PC-9 (cell line): ENCODE data around the gene ABCG5.

Experiments used
- CTCF ChIP-seq: fragments of 200-600 bp; sonication (generic); conservative IDR thresholded peaks from 2 replicates; pipeline ENCODE4 v1.6.1; 2017; ENCODE audit warnings: mixed run types, antibody characterized with exemption, mild to moderate bottlenecking, moderate library complexity
- EZH2 ChIP-seq: fragments of 200-600 bp; sonication (generic); IDR thresholded peaks from 2 replicates; pipeline ENCODE4 v1.8.0; 2017; ENCODE audit warnings: antibody characterized with exemption, low read depth

DNA sequence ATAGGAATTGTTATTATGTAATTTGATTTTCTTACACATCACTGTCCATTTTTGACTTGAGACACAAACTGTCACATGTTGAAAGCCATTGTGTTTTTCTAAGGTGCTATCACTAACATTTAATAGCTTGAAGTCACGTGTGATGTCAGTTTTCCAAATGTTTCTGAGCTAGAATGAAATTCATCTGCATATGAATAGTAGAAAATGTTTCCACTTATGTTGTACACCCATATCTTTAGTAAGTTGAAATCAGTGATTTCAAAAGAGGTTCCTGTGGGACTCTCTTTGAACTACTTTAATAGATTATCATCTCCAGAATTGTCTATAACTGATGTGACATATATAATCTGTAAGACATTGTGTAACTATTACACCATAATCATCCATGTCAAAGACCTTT lies 27.8 kb downstream of the ABCG5 start:
- TF ChIP-seq CTCF, result no peak
- no peak for TF ChIP-seq EZH2
